Raji (cell line): ENCODE data around the gene OR4K5.

Source experiments
- POLR2A ChIP-seq: IDR thresholded peaks from 2 replicates; pipeline ENCODE4 v1.6.1; 2011; ENCODE audit warnings: low read depth, low read length, control low read depth; ENCODE audit not compliant: insufficient read depth

The OR4K5 gene

GRCh38 chr14:19949218-19949617 is 28.8 kb downstream of the OR4K5 start:
- TF ChIP-seq POLR2A, result no peak
